HG03571 (cell line): ENCODE results near the gene VDR.
A peak's percentile ranks its signal among the peaks of the same experiment; 100 is the strongest.

ENCODE experiments used
- ATAC-seq: cut with Tn5 transposase; IDR thresholded peaks from one replicate; pipeline ENCODE4 v1.9.1; 2021; ENCODE audit not compliant: unreplicated experiment

The VDR gene

DNA sequence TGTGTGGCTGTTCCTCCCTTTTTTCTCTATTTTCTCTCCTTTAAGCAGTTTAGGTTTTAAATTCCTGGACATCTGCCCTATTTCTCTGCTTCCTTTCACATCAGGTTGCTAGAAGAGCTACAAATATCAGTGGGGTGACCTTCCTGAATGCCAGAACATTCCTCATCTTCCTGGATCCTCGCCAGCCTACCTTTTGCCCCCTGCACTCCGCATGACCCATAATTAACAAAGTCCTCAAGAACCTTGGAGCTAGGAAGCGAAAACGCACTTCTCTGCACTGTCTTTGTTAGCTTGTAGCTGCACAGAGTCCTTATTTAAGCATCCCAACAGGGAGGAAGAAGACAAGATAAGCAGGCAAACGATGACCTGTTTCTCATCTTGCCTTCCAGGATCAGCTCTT is 30.5 kb downstream of the VDR start:
- no peak for ATAC-seq

DNA sequence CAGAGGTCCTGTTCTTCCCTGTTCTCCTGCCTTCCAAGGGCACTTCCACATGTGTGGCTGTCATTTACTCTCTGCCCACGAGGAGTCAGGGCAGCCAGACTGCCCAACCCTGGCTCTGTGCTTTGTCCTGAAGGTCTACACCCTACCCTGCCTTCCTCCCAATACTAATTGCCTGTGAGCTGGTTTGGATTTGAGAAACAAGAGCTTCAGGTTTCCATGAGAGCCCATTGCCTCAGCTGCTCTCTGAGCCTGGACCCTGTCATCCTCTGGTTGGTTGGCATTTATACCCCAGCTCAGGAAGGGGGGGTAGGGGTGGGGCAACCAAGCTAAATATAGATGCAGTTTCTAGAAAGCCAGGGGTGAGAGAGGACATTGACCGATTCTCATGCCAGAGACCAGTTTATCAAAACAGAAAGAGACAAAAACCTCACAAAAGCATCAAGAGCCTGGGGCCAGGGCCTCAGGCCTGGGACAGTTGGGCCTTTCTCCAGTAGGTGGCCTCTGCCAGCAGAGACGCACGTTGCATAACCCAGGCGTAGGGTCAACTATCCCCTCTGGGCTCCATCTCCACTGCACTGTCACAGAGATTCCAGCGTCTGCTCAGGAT is 34.5 kb downstream of the VDR start:
- ATAC-seq = no peak

DNA sequence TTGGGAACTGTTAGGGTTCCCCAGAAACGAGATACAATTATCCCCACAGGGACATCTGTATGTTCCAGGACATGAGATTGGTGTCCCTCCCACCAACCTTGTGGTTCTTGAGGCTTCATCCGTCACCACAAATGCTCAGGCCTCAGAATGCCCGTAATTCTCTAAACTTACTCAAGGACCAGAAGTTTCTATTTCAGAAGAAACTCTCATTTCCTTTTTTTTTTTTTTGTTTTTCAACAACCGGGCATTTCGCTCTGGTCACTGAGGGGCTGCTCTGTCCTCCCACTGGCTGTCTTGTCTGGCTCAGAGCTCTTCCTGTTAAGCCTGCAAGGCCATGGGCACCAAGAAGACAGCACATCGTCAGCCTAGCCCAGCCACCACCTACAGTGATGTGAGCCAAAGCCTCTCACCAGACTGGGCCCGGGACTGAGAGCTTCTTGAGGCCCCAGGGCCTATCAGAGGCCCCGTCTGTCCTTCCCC is 36.2 kb downstream of the VDR start:
- ATAC-seq = peak; percentile 80

DNA sequence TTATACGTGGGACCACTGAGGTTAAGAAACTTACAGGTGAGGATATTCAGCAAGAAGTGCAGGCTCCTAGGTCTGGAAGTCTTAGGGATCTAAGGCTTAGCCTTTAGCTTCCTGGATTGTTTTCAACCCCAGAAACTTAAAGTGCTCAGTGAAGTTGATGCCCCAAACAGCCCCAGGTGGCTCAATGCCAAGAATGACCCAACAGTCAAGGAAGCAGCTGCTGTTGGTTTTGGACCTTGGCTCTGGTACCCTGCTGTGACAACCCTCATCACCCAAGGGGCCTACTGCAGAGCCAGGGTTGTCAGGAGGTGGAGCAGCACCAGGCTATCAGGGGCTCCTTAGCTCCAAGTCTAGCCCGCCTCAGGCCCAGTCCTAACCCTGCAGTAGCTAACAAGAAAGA is 36.8 kb downstream of the VDR start:
- ATAC-seq = peak; percentile 11

DNA sequence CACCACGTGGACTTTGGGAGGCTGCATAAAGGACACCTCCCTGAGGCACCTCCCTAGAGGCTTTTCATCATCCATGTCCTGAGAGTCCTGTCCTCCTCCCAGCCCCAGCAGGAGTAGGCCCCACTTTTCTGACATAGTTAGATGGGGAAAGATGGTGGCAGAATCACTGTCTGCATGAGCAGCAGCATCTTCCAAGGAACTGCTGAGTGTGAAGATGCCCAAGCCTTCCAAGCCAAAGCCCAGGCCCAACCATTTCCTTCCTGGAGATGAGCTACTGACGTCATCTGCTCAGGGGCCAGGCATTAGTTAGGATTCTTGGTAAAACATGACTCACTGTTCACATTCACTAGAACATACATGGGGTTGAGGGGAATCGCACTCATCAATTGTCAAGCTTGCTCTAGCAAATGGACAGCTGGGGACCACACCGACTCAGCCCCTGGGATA is 37.3 kb downstream of the VDR start:
- ATAC-seq = no peak

DNA sequence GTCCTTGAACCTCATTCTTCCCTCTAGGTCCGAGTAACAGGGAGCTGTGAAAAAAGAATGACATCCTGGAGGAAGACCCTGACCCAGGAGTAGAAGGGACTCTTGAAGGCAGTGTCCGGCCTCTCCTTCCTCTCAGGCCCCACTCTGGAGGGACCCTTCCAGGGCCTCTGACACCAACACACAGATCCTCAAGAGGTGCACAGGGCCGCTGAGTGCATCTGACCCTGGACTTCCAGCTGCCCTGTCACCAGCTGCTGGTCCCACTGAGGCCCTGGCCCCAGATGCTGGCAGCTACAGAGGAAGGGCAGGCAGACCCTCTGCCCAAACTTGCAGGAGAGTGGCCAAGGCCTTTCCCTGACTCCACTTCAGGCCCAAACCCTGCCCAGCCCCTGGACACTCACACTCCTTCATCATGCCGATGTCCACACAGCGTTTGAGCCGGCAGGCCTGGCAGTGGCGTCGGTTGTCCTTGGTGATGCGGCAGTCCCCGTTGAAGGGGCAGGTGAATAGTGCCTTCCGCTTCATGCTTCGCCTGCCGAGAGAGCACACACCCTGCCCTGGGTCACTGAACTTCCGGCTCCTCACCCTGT is 40.1 kb downstream of the VDR start:
- no peak for ATAC-seq

DNA sequence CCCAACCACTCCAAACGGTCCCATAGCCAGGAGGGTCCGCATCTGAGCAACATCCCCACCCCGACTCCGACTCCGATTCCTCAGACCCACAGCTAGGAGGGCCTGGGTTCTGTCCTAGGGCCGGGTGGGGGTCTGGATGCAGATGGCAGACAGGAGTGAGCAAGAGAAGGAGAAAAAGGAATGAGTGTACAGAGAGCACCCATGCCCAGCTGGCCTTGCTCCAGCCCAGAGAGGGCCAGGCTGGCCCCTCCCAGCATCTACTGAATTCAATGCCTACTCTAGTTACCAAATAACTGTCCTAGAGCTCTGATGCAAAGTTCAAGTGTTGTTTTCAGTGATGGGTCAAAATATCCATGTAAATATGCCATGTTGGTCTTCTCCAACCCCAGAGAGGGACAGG is 40.8 kb downstream of the VDR start:
- ATAC-seq = no peak

DNA sequence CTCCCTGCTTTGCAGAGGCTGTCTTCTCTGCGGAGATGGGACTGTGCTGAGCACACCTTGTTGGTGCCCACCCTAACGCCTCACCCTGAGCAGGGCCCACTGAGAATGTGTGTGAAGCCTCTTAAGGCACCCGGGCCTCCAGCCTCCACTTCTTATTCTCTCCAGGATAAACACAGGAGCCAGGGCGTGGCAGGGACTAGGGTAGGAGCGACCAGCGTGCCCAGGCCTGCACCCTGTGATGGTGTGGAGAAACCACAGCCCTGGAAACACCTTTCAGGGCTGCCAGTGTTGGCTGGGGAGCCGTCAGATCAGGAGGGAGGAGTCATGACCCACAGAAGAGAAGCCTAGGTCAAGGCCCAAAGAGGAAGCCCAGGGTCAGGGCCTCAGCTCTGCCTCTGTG is 41.3 kb downstream of the VDR start:
- no peak for ATAC-seq

DNA sequence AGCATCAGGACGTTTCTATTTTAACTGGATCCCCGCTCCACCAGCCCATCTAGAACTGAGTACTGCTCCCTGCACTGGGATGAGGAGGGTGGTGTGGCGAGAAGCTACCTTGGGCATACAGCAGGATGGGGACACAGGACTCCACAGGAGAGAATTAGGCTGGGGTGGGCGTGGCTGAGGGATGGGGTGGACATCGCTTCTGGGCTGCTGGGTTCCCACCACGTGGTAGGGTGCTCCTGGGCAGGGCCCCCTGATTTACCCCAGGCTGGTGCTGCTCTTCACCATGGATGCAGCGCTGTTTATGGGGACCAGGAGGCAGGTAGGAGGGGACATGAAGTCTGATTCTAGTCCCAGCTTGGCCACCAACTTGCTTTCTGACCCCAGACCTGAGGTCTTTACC is 41.9 kb downstream of the VDR start:
- no peak for ATAC-seq

DNA sequence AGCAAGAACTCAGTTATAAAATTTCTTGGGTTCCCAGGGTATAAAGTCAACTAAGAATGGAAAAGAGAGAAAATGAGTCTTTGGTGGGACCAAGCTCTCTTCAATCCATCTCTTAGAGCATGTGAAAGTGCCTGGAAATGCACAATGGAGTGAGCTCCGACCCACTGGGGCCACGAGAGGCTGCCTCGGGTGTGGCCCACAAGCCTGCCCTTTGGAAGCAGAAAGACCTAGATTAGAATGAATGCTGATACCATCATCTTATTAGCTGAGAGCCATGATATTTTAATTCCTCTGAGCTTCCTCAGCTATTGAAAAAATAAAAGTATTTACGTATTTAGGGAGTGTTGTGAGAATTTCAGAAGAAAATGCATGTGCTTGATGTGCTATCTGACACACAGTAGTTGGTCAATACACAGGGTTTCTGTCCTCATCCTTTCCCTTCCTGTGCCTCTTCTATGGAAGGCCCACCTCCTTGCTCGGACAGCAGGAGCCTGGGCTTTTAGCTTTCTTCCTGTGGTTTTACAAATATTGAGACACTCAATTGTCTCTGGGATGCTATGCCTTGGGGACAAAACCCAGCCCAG is 42.5 kb downstream of the VDR start:
- ATAC-seq = no peak

DNA sequence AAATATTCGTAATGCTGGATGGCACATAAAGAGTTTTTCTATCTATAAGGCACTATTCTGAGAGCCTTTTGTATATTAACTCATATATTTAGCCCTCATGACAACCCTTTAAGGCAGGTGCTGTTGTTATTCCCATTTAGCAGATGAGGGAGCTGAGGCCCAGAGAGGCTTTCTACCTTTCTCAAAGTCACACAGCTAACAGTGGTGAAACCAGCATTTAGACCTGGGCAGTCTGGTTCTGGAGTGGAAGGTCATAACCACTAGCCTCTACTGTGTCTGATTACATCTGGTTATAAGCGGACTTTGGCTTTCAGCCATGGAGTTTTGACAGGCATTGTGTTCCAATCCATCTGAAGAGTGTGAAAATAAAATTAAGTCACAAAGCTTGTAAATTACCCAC is 43.9 kb downstream of the VDR start:
- ATAC-seq = no peak

DNA sequence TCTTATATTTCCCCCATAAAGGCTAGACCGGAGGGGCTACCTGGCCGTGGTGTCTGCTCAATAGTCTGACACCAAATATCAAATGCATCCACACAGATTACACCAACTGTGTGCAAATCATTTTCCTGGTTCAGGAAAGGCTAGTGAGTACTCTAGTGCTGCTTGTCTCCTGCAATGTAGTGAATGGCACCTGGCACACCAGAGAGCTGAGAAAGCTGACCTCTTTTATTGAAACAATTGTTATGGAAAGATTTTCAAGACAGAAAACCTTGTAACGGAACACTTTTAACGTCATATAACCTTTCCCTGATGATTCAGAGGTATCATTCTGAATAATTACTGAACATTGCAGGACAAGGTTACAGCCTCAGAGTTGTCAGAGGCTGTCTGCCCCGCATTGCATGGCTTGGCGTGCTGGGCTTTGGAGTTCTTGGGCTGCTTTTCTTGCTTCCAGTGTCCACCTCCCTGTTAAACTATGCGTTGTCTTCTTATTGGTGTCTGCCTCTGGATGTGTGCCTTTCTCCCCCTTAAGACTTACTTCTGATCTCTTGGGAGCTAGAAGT is 44.4 kb downstream of the VDR start:
- ATAC-seq = no peak

DNA sequence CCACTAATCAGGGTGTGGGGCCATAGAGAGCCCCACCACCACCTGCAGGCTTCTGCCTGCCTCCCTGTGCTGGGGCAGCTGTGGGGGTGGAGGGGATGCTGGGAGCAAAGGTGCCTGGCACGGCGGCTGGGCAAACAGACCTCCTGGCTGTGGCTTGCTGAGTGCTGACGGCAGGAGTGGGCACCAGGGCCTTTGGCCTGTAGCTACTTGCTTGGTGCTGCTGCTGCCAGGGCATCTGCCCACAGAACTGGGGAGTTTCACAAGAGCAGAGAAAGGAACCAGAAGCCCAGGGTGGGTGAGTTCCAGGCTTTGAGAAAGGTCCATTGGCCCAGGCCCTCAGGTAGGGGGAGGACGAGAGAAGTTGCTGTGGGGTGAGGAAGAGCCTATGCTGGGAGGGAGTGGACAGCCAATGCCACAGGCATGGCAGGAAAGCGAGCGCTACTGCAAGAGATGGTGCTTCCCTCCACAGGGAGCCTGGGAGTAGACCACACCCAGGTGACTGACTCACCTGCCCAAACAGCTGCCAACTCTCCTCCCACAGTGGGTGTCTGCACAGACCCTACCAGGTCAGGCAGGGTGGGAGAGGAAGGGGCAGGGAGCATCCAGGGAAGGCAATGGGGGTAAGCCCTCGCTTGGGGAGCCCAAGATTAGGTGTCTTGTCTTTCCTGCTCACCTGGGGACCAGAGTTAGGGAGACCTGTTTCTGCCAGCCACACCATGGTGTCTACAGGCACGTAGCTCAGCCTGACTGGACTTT is 46.1 kb downstream of the VDR start:
- ATAC-seq = no peak

DNA sequence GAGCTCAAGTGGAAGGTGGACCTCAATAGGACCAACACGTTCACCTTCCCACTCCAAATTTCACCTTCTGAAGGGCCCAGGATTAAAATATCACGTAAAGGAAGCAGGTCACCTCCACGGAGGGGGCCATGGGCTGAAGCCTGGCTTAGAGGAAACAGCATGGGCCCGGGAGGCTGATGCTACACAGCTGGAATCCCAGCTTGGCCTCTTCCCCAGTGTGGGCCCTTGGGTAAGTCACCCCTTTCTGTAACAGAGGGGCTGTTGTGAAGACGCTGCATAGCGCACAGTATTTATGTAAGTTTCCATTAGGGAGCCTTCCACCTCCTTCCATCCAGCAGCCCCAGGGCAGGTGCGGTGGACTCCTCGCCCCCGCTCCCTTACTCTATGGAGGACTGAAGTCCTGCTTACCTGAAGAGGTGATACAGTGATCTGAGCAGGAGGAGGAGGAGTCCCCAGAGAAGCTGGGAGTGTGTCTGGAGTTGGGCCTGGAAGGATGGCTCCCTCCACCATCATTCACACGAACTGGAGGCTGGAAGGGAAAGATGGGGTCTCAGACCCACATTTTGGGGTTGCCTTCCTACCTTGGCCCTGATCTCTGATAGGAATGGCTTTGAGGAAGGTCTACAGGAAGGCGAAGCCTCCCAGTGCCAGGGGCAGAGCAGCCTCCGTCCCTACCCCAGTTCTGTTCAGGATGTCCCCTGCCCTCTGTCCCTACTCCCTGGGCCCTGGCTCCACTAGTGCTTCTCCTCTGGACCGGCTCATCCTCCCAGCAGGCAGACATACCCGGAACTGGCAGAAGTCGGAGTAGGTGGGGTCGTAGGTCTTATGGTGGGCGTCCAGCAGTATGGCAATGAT is 47.8 kb downstream of the VDR start:
- no peak for ATAC-seq

DNA sequence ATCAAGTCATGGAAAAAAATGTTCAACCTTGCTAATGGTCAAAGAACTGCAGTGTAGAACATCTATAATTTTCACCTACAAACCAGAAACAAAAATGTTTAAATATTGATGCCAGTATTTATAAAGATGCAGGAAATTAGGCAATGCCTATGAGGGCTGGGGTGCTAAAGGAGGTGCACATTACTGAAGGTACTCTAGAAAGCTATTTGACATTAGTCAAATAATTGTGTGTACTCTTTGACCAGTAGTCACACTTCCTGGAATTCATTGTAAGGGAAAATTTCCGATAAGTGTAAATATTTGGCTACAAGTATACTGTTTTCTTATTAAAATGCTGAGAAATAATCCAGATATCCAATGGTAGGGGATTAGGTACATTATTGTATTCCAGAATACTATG is 48.7 kb downstream of the VDR start:
- ATAC-seq = no peak

DNA sequence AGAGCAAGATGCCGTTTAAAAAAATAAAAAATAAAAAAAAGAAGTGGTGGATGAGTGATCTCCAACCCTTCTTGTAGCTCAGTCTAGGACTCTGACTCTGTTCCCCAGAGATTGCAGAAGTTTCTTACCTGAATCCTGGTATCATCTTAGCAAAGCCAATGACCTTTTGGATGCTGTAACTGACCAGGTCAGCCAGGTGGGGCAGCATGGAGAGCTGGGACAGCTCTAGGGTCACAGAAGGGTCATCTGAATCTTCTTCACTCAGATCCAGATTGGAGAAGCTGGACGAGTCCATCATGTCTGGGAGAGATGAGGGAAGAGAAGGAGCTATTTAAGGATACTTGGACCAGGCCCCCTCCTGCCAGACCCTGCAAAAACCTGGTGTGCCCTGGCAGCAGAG is 49.3 kb downstream of the VDR start:
- ATAC-seq = no peak

DNA sequence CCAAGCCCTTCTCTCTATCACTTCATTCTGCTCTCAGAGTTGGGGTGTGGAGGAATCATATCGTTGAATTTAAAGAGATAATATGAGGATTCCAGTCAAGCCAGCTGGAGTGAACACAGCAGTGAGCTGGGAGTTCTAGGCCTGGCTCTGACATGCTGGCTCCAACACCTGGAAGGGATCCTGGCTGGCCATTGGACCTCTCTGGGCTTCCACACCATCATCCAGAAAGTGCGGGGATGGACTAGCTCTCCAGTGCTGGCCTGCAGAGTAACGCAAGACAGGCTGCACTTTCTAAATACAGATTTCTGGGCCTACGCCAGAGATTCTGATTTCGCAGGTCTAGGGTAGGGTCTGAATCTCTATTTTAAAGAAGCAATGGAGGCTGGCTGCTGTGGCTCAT is 50.3 kb downstream of the VDR start:
- no peak for ATAC-seq

DNA sequence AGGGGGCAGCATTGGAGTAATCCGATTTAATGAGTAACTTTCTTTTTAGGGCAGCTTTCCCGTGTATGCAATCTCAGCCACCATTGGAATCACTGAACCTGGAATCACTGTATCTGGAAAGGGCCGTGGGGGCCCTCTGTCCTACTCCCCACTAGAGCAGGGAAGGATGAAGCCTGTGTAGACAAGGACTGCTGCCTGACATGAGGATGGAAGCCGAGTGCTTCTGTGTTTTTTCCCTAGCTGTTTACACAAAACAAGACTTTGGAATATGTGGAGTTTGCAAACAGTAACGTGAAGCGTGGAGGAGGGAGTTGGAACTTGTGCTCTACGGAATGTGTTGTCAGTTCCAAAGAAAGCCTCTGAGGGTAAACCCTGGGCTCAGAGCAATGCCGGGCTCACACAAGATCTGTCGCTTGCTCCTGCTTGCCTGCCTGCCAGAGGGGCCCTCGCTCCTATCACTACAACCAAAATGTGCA is 52.7 kb downstream of the VDR start:
- no peak for ATAC-seq

DNA sequence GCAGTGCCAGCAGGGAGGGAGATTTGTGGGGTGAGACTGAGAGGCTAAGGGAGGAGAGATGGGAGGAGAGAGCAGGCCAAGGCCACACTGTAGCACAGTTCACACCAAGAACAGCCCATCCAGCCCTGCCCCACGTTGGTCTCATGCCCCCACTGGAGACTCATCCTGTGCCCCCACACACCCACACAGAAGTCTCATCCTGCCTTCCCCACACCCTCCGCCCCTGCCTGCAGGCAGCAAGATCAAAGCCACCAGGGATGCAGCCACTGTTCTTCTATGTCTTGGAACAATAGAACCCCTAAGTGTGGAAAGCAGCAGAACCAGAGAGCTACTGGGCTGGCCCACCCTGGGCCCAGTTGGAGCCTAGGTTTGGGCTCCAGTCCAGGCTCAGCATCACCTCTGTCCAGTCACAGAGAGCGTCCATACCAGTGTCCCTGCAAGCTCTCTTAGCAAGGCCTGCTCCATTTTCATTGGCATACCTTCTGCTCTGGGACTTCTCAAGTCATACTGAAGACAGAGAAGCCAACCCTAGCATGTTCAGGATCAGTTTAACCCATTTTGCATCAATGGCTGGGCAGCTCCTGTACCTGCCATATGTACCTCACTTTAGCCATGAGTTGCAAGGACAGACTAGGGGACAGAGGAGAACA is 53.4 kb downstream of the VDR start:
- ATAC-seq = no peak
